T-helper 22 cell (primary cell): ENCODE results near the gene ONECUT1.
"Not testable (repeated sequence)": the region's sequence is repeated elsewhere in the genome, so short reads cannot be mapped to it uniquely, and the experiment has no call there.

Experiments used
- DNase-seq: peaks from one replicate; pipeline ENCODE4 v3.0.0-alpha.2; 2020; ENCODE audit warnings: low read depth

ONECUT1 gene

DNA sequence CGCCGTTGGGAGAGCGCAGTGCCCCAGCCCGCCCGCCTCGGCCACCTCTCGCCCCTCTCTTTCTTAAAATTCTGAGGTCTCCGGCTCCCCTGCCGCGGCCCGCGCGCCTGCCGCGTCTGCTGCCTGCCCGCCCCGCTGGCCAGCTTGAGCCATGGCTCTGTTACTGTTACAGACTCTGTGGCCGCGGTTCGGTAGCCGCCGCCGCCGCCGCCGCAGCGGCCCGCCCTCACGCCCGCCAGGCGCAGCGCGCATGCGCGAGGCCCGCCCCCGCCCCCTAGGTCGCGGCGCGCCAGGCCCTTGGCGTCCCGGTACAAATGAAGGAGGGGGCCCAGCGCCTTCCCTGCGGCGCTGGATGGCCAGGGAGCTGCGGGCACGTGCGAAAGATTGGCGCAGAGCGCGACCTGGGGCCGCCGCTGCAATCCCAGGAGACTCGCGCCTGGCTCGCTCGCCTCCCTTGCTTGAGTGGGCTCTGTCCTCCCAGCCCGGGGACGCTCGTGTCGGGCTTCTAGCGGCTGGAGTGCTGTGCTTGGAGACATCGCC is at the start of gene ONECUT1:
Gene ONECUT1, minus strand, starts transcription at position 168 of the 540 bp plus-strand sequence. CDS start 452 bp downstream, outside the sequence.
- peak; percentile 11 for DNase-seq

GRCh38 chr15:52834379-52834778 is 44.2 kb upstream of the ONECUT1 start:
- DNase-seq, result no peak

DNA sequence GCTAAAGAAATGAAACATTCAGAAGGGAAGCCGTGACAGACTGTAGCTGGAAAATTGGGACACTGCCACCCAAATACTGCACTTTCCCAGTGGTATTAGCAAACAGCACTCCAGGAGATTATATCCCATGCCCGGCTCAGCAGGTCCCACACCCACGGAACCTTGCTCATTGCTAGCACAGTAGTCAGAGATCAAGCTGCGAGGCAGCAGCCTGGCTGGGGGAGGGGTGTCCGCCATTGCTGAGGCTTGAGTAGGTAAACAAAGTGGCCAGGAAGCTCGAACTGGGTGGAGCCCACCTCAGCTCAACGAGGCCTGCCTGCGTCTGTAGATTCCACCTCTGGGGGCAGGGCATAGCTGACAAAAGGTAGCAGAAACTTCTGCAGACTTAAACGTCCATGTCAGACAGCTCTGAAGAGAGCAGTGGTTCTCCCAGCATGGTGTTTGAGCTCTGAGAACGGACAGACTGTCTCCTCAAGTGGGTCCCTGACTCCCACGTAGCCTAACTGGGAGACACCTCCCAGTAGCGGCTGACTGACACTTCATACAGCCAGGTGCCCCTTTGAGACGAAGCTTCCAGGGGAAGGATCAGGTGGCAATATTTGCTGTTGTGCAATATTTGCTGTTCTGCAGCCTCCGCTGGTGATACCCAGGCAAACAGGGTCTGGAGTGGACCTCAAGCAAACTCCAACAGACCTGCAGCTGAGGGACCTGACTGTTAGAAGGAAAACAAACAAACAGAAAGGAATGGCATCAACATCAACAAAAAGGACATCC is 34.2 kb upstream of the ONECUT1 start:
- not testable (repeated sequence) for DNase-seq

DNA sequence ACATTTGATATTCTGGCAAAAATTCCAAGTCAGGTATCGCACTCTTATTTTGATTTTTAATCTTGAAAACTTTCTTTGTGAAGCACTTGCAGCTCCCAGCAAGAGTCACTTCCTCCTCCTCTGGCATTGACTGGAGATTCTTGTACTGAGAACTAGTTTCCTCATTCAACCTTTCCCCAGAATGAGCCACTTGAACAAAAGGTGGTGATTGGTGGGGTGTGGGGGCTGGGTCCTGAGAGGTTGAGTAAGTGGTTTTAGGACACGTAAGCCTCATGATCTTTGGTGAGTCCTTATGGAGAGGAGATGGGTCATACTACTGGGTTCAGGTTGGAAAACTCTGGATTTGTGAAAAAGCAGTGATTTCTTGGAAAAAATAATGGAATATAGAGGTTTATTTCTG is 32.3 kb upstream of the ONECUT1 start:
- DNase-seq, result no peak

- DNase-seq, result no peak
Observed at GRCh38 chr15:52819253-52819652, 29.1 kb upstream of the ONECUT1 start.

- not testable (repeated sequence) for DNase-seq
Observed at GRCh38 chr15:52815899-52816298, 25.8 kb upstream of the ONECUT1 start.

GRCh38 chr15:52808996-52809395 is 18.9 kb upstream of the ONECUT1 start:
- no peak for DNase-seq

- no peak for DNase-seq
Observed at GRCh38 chr15:52808441-52808840, 18.3 kb upstream of the ONECUT1 start.

GRCh38 chr15:52806284-52806655 is 16.1 kb upstream of the ONECUT1 start:
- DNase-seq, result no peak

GRCh38 chr15:52805351-52806283 is 15.5 kb upstream of the ONECUT1 start:
- DNase-seq, result no peak

- no peak for DNase-seq
Observed at GRCh38 chr15:52804526-52805081, 14.5 kb upstream of the ONECUT1 start.

- no peak for DNase-seq
Observed at GRCh38 chr15:52803467-52804306, 13.6 kb upstream of the ONECUT1 start.

DNA sequence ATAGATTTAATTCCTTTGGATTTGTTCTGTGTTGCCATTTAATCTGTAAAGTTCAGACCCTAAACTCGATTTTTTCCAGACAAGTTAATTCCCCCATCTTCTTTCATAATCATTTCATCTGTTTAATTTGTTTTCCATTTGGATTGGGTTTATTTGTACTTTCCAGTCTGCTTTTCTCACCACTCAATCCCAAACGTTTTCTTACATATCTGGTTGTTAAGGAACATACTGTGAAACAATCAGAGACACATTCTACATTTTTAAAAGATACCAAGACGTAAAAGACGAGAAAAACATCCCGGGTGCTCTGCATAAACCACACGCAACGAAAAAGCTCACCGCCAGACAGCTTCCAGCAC is 13.0 kb upstream of the ONECUT1 start:
- DNase-seq, result no peak

GRCh38 chr15:52802110-52802509 is 12.0 kb upstream of the ONECUT1 start:
- DNase-seq, result no peak

DNA sequence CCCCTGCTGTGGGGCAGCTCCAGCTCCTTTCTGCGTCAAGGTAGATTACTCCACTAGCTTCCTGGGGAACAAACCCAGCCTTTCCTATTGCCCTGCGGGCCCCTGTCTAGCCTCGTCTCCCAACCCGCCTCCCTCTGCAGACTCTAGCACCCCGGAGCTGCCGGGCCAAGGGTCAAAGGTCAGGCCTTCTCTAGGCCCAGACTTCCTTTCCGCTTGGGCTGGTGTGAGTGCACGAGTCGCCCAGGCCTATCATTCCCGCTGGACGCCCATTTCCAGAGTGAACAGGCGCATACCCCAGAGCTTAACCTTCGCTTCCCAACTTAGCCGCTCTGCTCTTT is 11.6 kb upstream of the ONECUT1 start:
- no peak for DNase-seq

GRCh38 chr15:52800828-52801747 is 11.0 kb upstream of the ONECUT1 start:
- DNase-seq, result no peak

GRCh38 chr15:52799145-52799811 is 9.1 kb upstream of the ONECUT1 start:
- DNase-seq, result no peak

- DNase-seq, result no peak
Observed at GRCh38 chr15:52798529-52799101, 8.5 kb upstream of the ONECUT1 start.

GRCh38 chr15:52797625-52798501 is 7.7 kb upstream of the ONECUT1 start:
- DNase-seq, result no peak
